Upper lobe of left lung (tissue), 6 donors: Measurements from ENCODE around the gene SOX8. TPM values are rescaled to one million over a fixed set of nuclear protein-coding genes. Genes with fewer than 3 reads are reported as not detected.

ENCODE experiments used
- ATAC-seq, 2 donors: fragments of 200-7000 bp; cut with Tn5 transposase; one replicate each; pipeline ENCODE4 v1.9.1; 2022; ENCODE audit warnings: mild to moderate bottlenecking in 2 of 2, moderate library complexity in 2 of 2; ENCODE audit not compliant: low FRiP score in 2 of 2
- DNase-seq, 2 donors: peaks; one replicate each; pipeline ENCODE4 v3.0.0-alpha.2; 2019 to 2020
- H3K27ac ChIP-seq, 4 donors: fragments of 200-600 bp; sonication (generic); one replicate each; pipeline ENCODE4 v1.5.1; 2016 to 2019
- H3K27me3 ChIP-seq, 4 donors: fragments of 200-600 bp; sonication (generic); one replicate each; pipeline ENCODE4 v1.5.1; 2017 to 2019
- H3K36me3 ChIP-seq, 4 donors: fragments of 200-600 bp; sonication (generic); one replicate each; pipeline ENCODE4 v1.5.1; 2016 to 2019
- H3K4me1 ChIP-seq, 4 donors: fragments of 200-600 bp; sonication (generic); one replicate each; pipeline ENCODE4 v1.5.1; 2018 to 2019
- H3K4me3 ChIP-seq, 4 donors: fragments of 200-600 bp; sonication (generic); one replicate each; pipeline ENCODE4 v1.5.1; 2017 to 2019; ENCODE audit warnings: mild to moderate bottlenecking in 2 of 4, moderate library complexity in 1 of 4
- H3K9me3 ChIP-seq, 4 donors: fragments of 200-600 bp; sonication (generic); one replicate each; pipeline ENCODE4 v1.5.1; 2018 to 2019
- CTCF ChIP-seq, 6 experiments: fragments of 450-650 bp in 4 of 6; fragments of 200-600 bp in 2 of 6; sonication (generic) in 2 of 6; IDR thresholded peaks; one replicate each; pipeline ENCODE4 v1.5.1; 2016 to 2019; ENCODE audit warnings: antibody characterized with exemption in 6 of 6
- EP300 ChIP-seq, 4 donors: sonication (generic); formaldehyde crosslinking; IDR thresholded peaks; one replicate each; pipeline ENCODE4 v1.5.1; 2017; ENCODE audit warnings: antibody characterized with exemption in 4 of 4, control low read depth in 2 of 4
- POLR2A ChIP-seq, 4 donors: fragments of 450-650 bp; IDR thresholded peaks; one replicate each; pipeline ENCODE4 v1.5.1; 2016 to 2017; ENCODE audit warnings: antibody characterized with exemption in 4 of 4, mild to moderate bottlenecking in 2 of 4
- POLR2AphosphoS5 ChIP-seq, 2 donors: sonication (generic); formaldehyde crosslinking; IDR thresholded peaks; one replicate each; pipeline ENCODE4 v1.5.1; 2017; ENCODE audit warnings: antibody characterized with exemption in 2 of 2
- WGBS, 2 donors: methylation state at CpG; one replicate each; pipeline ENCODE4 v1.1.5; 2017 to 2018; 5-methylcytosine and 5-hydroxymethylcytosine counted together
- total RNA-seq, 6 donors: library from RNA; depleted of rRNA in 4 of 6; stranded (reverse); fragments of >200 nt in 4 of 6; gene quantifications; one replicate each; pipeline versions ENCODE4 v1.1.0 to v1.2.1, GENCODE V29; 2016 to 2021
- donor health status: DM: no; HTN: no; CAD: no; lungs with moderate emphysema.
- donor health status: DM: no; HTN: yes; CAD: no; lungs with severe emphysema.

Gene SOX8
- total RNA-seq, 6 donors from 2014 or later: 0.14 to 1.1 (median 0.57) TPM

DNA sequence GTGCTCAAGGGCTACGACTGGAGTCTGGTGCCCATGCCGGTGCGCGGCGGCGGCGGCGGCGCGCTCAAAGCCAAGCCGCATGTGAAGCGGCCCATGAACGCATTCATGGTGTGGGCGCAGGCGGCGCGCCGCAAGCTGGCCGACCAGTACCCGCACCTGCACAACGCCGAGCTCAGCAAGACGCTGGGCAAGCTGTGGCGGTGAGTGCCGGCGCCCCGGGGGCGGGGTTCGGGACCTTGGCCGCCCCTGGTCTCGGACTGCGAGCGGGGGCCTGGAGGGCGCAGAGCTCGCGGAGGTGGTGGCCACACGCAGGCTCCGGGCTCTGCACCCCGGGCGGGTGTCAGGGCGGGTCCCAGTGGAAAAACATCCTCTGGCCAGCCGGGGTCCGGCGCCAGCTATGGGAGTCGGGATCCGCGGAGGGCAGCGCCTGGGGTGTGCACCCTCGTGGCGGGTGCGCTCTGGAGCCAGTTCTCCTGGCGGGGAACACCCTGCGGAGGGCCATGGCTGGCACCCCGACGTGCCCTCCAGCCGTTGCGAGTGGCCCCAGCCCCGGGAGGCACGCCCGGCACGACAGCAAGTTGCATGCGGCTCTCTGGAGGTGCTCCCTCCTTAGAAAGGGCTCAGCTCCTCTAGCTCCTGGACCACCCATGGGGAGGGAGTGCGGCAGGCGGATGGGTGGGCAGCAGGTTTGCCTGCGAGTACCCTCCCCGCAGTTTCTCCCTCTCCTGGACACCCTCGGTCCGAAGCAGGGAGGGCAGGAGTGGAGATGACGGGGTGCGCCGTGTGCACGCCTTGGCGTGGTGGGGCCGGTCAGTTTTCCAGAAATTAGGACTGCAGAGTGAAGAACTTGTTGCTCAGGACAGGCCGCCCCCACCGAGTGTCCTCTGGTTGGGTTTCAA lies 824 bp downstream of the SOX8 start:
- WGBS, 2 donors: 32 to 74% methylated on average over 12 to 33 of the region's 76 CpGs
- peak overlapping the region in 3 of 4 donors; percentile 57 to 63 (median 60) for H3K4me3 ChIP-seq
- DNase-seq (peak in 1 of 2 donors; percentile 87), ATAC-seq (no peak)
- no peak overlapping the region for H3K27ac ChIP-seq
- H3K4me1 ChIP-seq: peaks cover 17 to 29% (median 18%) of the 10 kb centered on the region in 4 donors
- TF ChIP-seq POLR2A (IDR thresholded peaks at IDR 0.05) (no peak), POLR2AphosphoS5 (IDR thresholded peaks at IDR 0.05) (no peak), CTCF (IDR thresholded peaks at IDR 0.05) (no peak), EP300 (IDR thresholded peaks at IDR 0.05) (no peak)
- H3K9me3 ChIP-seq: no peaks in the 10 kb centered on the region
- H3K27me3 ChIP-seq: peaks cover 0 to 43% (median 16%) of the 10 kb centered on the region in 4 donors
- no peaks in the 10 kb centered on the region for H3K36me3 ChIP-seq

- TF ChIP-seq POLR2A (IDR thresholded peaks at IDR 0.05) (no peak), CTCF (IDR thresholded peaks at IDR 0.05) (no peak), POLR2AphosphoS5 (IDR thresholded peaks at IDR 0.05) (no peak), EP300 (IDR thresholded peaks at IDR 0.05) (no peak)
- H3K27me3 ChIP-seq: peaks cover 0 to 43% (median 16%) of the 10 kb centered on the region in 4 donors
- H3K9me3 ChIP-seq: no peaks in the 10 kb centered on the region
- H3K27ac ChIP-seq: no peak overlapping the region
- DNase-seq: peak in 1 of 2 donors; percentile 81
- ATAC-seq: no peak
- H3K4me3 ChIP-seq: no peak overlapping the region
- H3K36me3 ChIP-seq: no peaks in the 10 kb centered on the region
- 75 to 87% methylated on average over 20 to 50 of the region's 59 CpGs for WGBS, 2 donors
- peaks cover 17 to 29% (median 18%) of the 10 kb centered on the region in 4 donors for H3K4me1 ChIP-seq
Observed at GRCh38 chr16:983044-984030, 1.8 kb downstream of the SOX8 start.

- peaks cover 17 to 29% (median 18%) of the 10 kb centered on the region in 4 donors for H3K4me1 ChIP-seq
- ATAC-seq (no peak), DNase-seq (peak in 1 of 2 donors; percentile 66)
- H3K27me3 ChIP-seq: peaks cover 0 to 39% (median 16%) of the 10 kb centered on the region in 4 donors
- H3K9me3 ChIP-seq: no peaks in the 10 kb centered on the region
- H3K4me3 ChIP-seq: no peak overlapping the region
- TF ChIP-seq POLR2AphosphoS5 (IDR thresholded peaks at IDR 0.05): no peak
- TF ChIP-seq CTCF (IDR thresholded peaks at IDR 0.05): no peak
- TF ChIP-seq EP300 (IDR thresholded peaks at IDR 0.05): no peak
- no peaks in the 10 kb centered on the region for H3K36me3 ChIP-seq
- H3K27ac ChIP-seq: no peak overlapping the region
- WGBS, 2 donors: 80 to 83% methylated on average over 10 to 13 of the region's 22 CpGs
Observed at GRCh38 chr16:984121-984694, 2.6 kb downstream of the SOX8 start.

- ATAC-seq (no peak), DNase-seq (peak in 1 of 2 donors; percentile 85)
- no peaks in the 10 kb centered on the region for H3K9me3 ChIP-seq
- H3K4me3 ChIP-seq: no peak overlapping the region
- WGBS, 2 donors: 94 to 96% methylated on average over 36 to 54 of the region's 78 CpGs
- H3K27me3 ChIP-seq: peaks cover 0 to 34% (median 14%) of the 10 kb centered on the region in 4 donors
- peaks cover 15 to 26% (median 18%) of the 10 kb centered on the region in 4 donors for H3K4me1 ChIP-seq
- TF ChIP-seq POLR2A (IDR thresholded peaks at IDR 0.05) (no peak), EP300 (IDR thresholded peaks at IDR 0.05) (no peak), POLR2AphosphoS5 (IDR thresholded peaks at IDR 0.05) (no peak), CTCF (IDR thresholded peaks at IDR 0.05) (no peak)
- no peaks in the 10 kb centered on the region for H3K36me3 ChIP-seq
- no peak overlapping the region for H3K27ac ChIP-seq
Observed at GRCh38 chr16:984736-985636, 3.4 kb downstream of the SOX8 start.
